Lower leg skin (tissue), 4 donors: ENCODE results near the gene COL24A1. TPM values are rescaled to one million over a fixed set of nuclear protein-coding genes. Genes with fewer than 3 reads are reported as not detected.
A peak's percentile ranks its signal among the peaks of the same experiment; 100 is the strongest.

Source experiments
- DNase-seq, 2 donors: peaks; one replicate each; pipeline ENCODE4 v3.0.0-alpha.2; 2019; ENCODE audit warnings: low spot score in 2 of 2
- H3K4me3 ChIP-seq: fragments of 200-600 bp; sonication (generic); 2 replicates; pipeline ENCODE4 v1.5.1; 2017; ENCODE audit warnings: mild to moderate bottlenecking, low read depth; ENCODE audit not compliant: poor library complexity, severe bottlenecking
- CTCF ChIP-seq, 3 donors: fragments of 450-650 bp; IDR thresholded peaks; one replicate each; pipeline ENCODE4 v1.5.1; 2016; ENCODE audit warnings: antibody characterized with exemption in 3 of 3, mild to moderate bottlenecking in 3 of 3, moderate library complexity in 2 of 3
- POLR2A ChIP-seq, 2 donors: fragments of 450-650 bp; IDR thresholded peaks; one replicate each; pipeline ENCODE4 v1.6.1; 2016 to 2017; ENCODE audit warnings: antibody characterized with exemption in 2 of 2, mild to moderate bottlenecking in 1 of 2, moderate library complexity in 1 of 2
- WGBS, 2 donors: methylation state at CpG; one replicate each; pipeline ENCODE4 v1.1.5; 2018; 5-methylcytosine and 5-hydroxymethylcytosine counted together
- intact Hi-C: fragments of 100-400 bp; cut with DNase I; formaldehyde crosslinking; loops from one replicate; pipeline ENCODE4 v1.15.0; 2023; ENCODE audit warnings: low total_unique reads
- total RNA-seq, 4 donors: library from RNA; depleted of rRNA; stranded (reverse); fragments of >200 nt; gene quantifications; one replicate each; pipeline ENCODE4 v1.1.0, GENCODE V29; 2016

COL24A1 gene
- total RNA-seq, 4 donors from 2014 or later: 0.17 to 1.3 (median 0.80) TPM

GRCh38 chr1:86110451-86111129 is 46.0 kb downstream of the COL24A1 start:
- DNase-seq: peak in 1 of 2 donors; percentile 64
- H3K4me3 ChIP-seq: no peak overlapping the region
- intact Hi-C loops: no loop called here
- TF ChIP-seq CTCF (IDR thresholded peaks at IDR 0.05) (no peak), POLR2A (IDR thresholded peaks at IDR 0.05) (no peak)
- 95 to 97% methylated on average over 23 to 28 of the region's 41 CpGs for WGBS, 2 donors

- no peak for DNase-seq
- intact Hi-C loops: no loop called here
- TF ChIP-seq POLR2A (IDR thresholded peaks at IDR 0.05): no peak
- TF ChIP-seq CTCF (IDR thresholded peaks at IDR 0.05): no peak
- no peak overlapping the region for H3K4me3 ChIP-seq
- 90 to 100% methylated on average over 2 of the region's 2 CpGs for WGBS, 2 donors
Measured at GRCh38 chr1:86105533-86105866, 51.1 kb downstream of the COL24A1 start.

GRCh38 chr1:86104606-86105532 is 51.7 kb downstream of the COL24A1 start:
- 70 to 86% methylated on average over 11 to 12 of the region's 12 CpGs for WGBS, 2 donors
- TF ChIP-seq CTCF (IDR thresholded peaks at IDR 0.05): no peak
- TF ChIP-seq POLR2A (IDR thresholded peaks at IDR 0.05): no peak
- peak in 1 of 2 donors; percentile 19 for DNase-seq
- intact Hi-C loops: no loop called here
- no peak overlapping the region for H3K4me3 ChIP-seq

GRCh38 chr1:86101616-86102015 is 55.0 kb downstream of the COL24A1 start:
- WGBS, 2 donors: 26 to 30% methylated on average over 2 of the region's 2 CpGs
- intact Hi-C loops: no loop called here
- DNase-seq: no peak
- TF ChIP-seq CTCF (IDR thresholded peaks at IDR 0.05): no peak
- no peak for TF ChIP-seq POLR2A (IDR thresholded peaks at IDR 0.05)
- H3K4me3 ChIP-seq: no peak overlapping the region

- intact Hi-C loops: no loop called here
- H3K4me3 ChIP-seq: no peak overlapping the region
- DNase-seq: no peak
- WGBS, 2 donors: 41 to 54% methylated on average over 1 of the region's 1 CpG
- no peak for TF ChIP-seq POLR2A (IDR thresholded peaks at IDR 0.05)
- no peak for TF ChIP-seq CTCF (IDR thresholded peaks at IDR 0.05)
Measured at GRCh38 chr1:86100401-86100800, 56.2 kb downstream of the COL24A1 start.
